Kidney (tissue), 14 donors: ENCODE measurements around the gene COL4A3. TPM values are rescaled to one million over a fixed set of nuclear protein-coding genes. Genes with fewer than 3 reads are reported as not detected.

ENCODE experiments used
- DNase-seq, 5 donors: peaks; one replicate each; pipeline ENCODE4 v3.0.0-alpha.2; 2013 to 2020
- FAIRE-seq: peaks from 2 replicates; lab custom pipeline; 2012; peaks lifted over from hg19 to GRCh38; lab: Jason Lieb, UNC
- H3K27ac ChIP-seq, 2 donors: one replicate each; pipeline ENCODE4 v1.7.0; 2013; ENCODE audit warnings: low read depth in 2 of 2, low read length in 2 of 2, inconsistent platforms in 1 of 2
- H3K27me3 ChIP-seq: one replicate; pipeline ENCODE4 v1.7.1; 2013; ENCODE audit warnings: low read length, inconsistent platforms; ENCODE audit not compliant: control insufficient read depth, insufficient read depth
- H3K36me3 ChIP-seq, 3 donors: one replicate each; pipeline versions ENCODE4 v1.7.0 to v1.7.1; 2013; ENCODE audit warnings: low read length in 3 of 3, control low read depth in 1 of 3, inconsistent platforms in 1 of 3; ENCODE audit not compliant: insufficient read depth in 3 of 3, control insufficient read depth in 2 of 3
- H3K4me1 ChIP-seq, 3 donors: one replicate each; pipeline versions ENCODE4 v1.7.0 to v1.7.1; 2013; ENCODE audit warnings: low read length in 3 of 3, inconsistent platforms in 1 of 3, low read depth in 1 of 3; ENCODE audit not compliant: control insufficient read depth in 2 of 3, insufficient read depth in 2 of 3
- H3K4me3 ChIP-seq, 3 donors: one replicate each; pipeline versions ENCODE4 v1.7.0 to v1.8.1; 2013; ENCODE audit warnings: low read length in 3 of 3, control low read depth in 1 of 3, inconsistent platforms in 1 of 3
- H3K9ac ChIP-seq, 3 donors: one replicate each; pipeline versions ENCODE4 v1.7.0 to v1.7.1; 2013; ENCODE audit warnings: low read length in 3 of 3, control low read depth in 1 of 3, inconsistent platforms in 1 of 3
- H3K9me3 ChIP-seq, 3 donors: one replicate each; pipeline versions ENCODE4 v1.7.0 to v1.7.1; 2013; ENCODE audit warnings: low read length in 3 of 3, control low read depth in 1 of 3, inconsistent platforms in 1 of 3; ENCODE audit not compliant: control insufficient read depth in 2 of 3, insufficient read depth in 1 of 3
- CTCF ChIP-seq: IDR thresholded peaks from 3 replicates; pipeline ENCODE4 v1.5.1; 2012; ENCODE audit warnings: mild to moderate bottlenecking, moderate library complexity, borderline replicate concordance; ENCODE audit not compliant: insufficient read depth; ENCODE audit errors: extremely low read depth
- intact Hi-C: fragments of 100-400 bp; cut with DNase I; formaldehyde crosslinking; loops from one replicate; pipeline ENCODE4 v1.11.1; 2022
- polyA plus RNA-seq: library from polyadenylated mRNA; stranded (reverse); fragments of 350-450 nt; fragmentation: Illumina TruSeq; extraction: RNeasy Lipid Tissue Mini Kit (QIAGEN cat#74804); gene quantifications from one replicate; pipeline ENCODE4 v1.2.3, GENCODE V29; 2014; ENCODE audit warnings: low read depth, low replicate concordance; ENCODE audit not compliant: insufficient read depth
- total RNA-seq: library from RNA; stranded (reverse); fragmentation: NEBNext Ultra II Directional; extraction: Animal tissue kit (Norgen Biotek cat#: 25700); gene quantifications from one replicate; pipeline ENCODE4 v1.2.1, GENCODE V29; 2021
- donor health status: control.
- donor health status: control.
- donor health status: control.
- donor health status: control.
- donor health status: control.
- donor health status: DM: yes; HTN: yes; CAD: no.
- donor health status: Normal renal cell carcinoma (clear cell type).

The COL4A3 gene
- total and polyA plus RNA-seq, 2 donors from 2014 or later, result 20.8 to 48.8 TPM

GRCh38 chr2:227363756-227364155, 199.3 kb downstream of the COL4A3 start:
- FAIRE-seq, result no peak
- Histone ChIP-seq H3K4me3 (no peak overlapping the region), H3K36me3 (peaks cover 0 to 7% (median 4%) of the 10 kb centered on the region in 3 donors), H3K9ac (no peak overlapping the region), H3K27ac (no peak overlapping the region), H3K27me3 (no peaks in the 10 kb centered on the region), H3K4me1 (no peaks in the 10 kb centered on the region), H3K9me3 (no peaks in the 10 kb centered on the region)
- intact Hi-C loops, result no loop called here
- DNase-seq, result no peak
- TF ChIP-seq CTCF, result no peak

Other genes with a start within 250 kb of the COL4A3 start
- 53.3 TPM for gene COL4A4, start 419 bp upstream of the COL4A3 start, total RNA-seq
- gene COL4A4, start 419 bp upstream of the COL4A3 start, polyA plus RNA-seq, result 7.2 TPM
- 80.8 TPM for gene MFF, start 160.6 kb downstream of the COL4A3 start, total RNA-seq
- 110 TPM for gene MFF, start 160.6 kb downstream of the COL4A3 start, polyA plus RNA-seq
- gene TM4SF20, start 214.7 kb downstream of the COL4A3 start, total RNA-seq, result not detected
- not detected for gene TM4SF20, start 214.7 kb downstream of the COL4A3 start, polyA plus RNA-seq
- gene SCYGR1, start 223.3 kb downstream of the COL4A3 start, total RNA-seq, result not detected
- gene SCYGR1, start 223.3 kb downstream of the COL4A3 start, polyA plus RNA-seq, result not detected